Peyer's patch (tissue), 4 donors: ENCODE results near the gene NDRG2. TPM values are rescaled to one million over a fixed set of nuclear protein-coding genes. Genes with fewer than 3 reads are reported as not detected.
"Not testable (repeated sequence)": the region's sequence is repeated elsewhere in the genome, so short reads cannot be mapped to it uniquely, and the experiment has no call there.

Source experiments
- DNase-seq, 3 donors: peaks; one replicate each; pipeline ENCODE4 v3.0.0-alpha.2; 2017 to 2019
- H3K27ac ChIP-seq, 4 donors: fragments of 200-600 bp; sonication (generic); one replicate each; pipeline ENCODE4 v1.5.1; 2016 to 2019
- H3K27me3 ChIP-seq, 2 donors: fragments of 200-600 bp; sonication (generic); one replicate each; pipeline ENCODE4 v1.5.1; 2019
- H3K36me3 ChIP-seq, 3 donors: fragments of 200-600 bp; sonication (generic); one replicate each; pipeline ENCODE4 v1.5.1; 2016 to 2019
- H3K4me1 ChIP-seq, 4 donors: fragments of 200-600 bp; sonication (generic); one replicate each; pipeline ENCODE4 v1.5.1; 2016 to 2019
- H3K4me3 ChIP-seq, 4 donors: fragments of 200-600 bp; sonication (generic); 1 replicate in 3 of 4; 2 replicates in 1 of 4; pipeline ENCODE4 v1.5.1; 2016 to 2019; ENCODE audit warnings: mild to moderate bottlenecking in 1 of 4
- H3K9me3 ChIP-seq, 4 donors: fragments of 200-600 bp; sonication (generic); one replicate each; pipeline ENCODE4 v1.5.1; 2016 to 2019; ENCODE audit warnings: mild to moderate bottlenecking in 1 of 4
- CTCF ChIP-seq, 6 experiments: fragments of 450-650 bp in 4 of 6; fragments of 200-600 bp in 2 of 6; sonication (generic) in 1 of 6; IDR thresholded peaks; one replicate each; pipeline ENCODE4 v1.5.1; 2017 to 2019; ENCODE audit warnings: antibody characterized with exemption in 6 of 6, mild to moderate bottlenecking in 3 of 6, moderate library complexity in 1 of 6
- POLR2A ChIP-seq, 2 donors: fragments of 450-650 bp; IDR thresholded peaks; one replicate each; pipeline ENCODE4 v1.5.1; 2017; ENCODE audit warnings: antibody characterized with exemption in 2 of 2, mild to moderate bottlenecking in 2 of 2, moderate library complexity in 2 of 2
- total RNA-seq, 4 donors: library from RNA; depleted of rRNA; stranded (reverse); fragments of >200 nt; gene quantifications; one replicate each; pipeline ENCODE4 v1.1.0, GENCODE V29; 2016

Gene NDRG2
- total RNA-seq, 4 donors from 2014 or later = 85.6 to 137 (median 127) TPM

- Histone ChIP-seq H3K27ac (peak overlapping the region; percentile 66 to 90 (median 81)), H3K36me3 (peaks cover 0 to 22% (median 0%) of the 10 kb centered on the region in 3 donors), H3K27me3 (no peaks in the 10 kb centered on the region), H3K4me3 (peak overlapping the region; percentile 69 to 98 (median 82)), H3K4me1 (peaks cover 0 to 27% (median 10%) of the 10 kb centered on the region in 4 donors), H3K9me3 (no peaks in the 10 kb centered on the region)
- no peak for DNase-seq
- no peak for TF ChIP-seq POLR2A (IDR thresholded peaks at IDR 0.05)
Observed at GRCh38 chr14:20988717-20989470, 36.0 kb downstream of the NDRG2 start.

- H3K27ac ChIP-seq = no peak overlapping the region
- peaks cover 0 to 22% (median 10%) of the 10 kb centered on the region in 4 donors for H3K4me1 ChIP-seq
- DNase-seq = no peak
- TF ChIP-seq CTCF (IDR thresholded peaks at IDR 0.05) = no peak
- no peak for TF ChIP-seq POLR2A (IDR thresholded peaks at IDR 0.05)
- H3K9me3 ChIP-seq = no peaks in the 10 kb centered on the region
- peaks cover 0 to under 1% (median 0%) of the 10 kb centered on the region in 3 donors for H3K36me3 ChIP-seq
- H3K27me3 ChIP-seq = no peaks in the 10 kb centered on the region
- no peak overlapping the region for H3K4me3 ChIP-seq
Observed at GRCh38 chr14:20986811-20987210, 38.0 kb downstream of the NDRG2 start.

GRCh38 chr14:20985650-20986049 lies 39.2 kb downstream of the NDRG2 start:
- not testable (repeated sequence) for H3K9me3 ChIP-seq, H3K36me3 ChIP-seq, H3K27me3 ChIP-seq, DNase-seq, H3K27ac ChIP-seq, H3K4me3 ChIP-seq
- H3K4me1 ChIP-seq = peaks cover 0 to 10% (median 2%) of the 10 kb centered on the region in 4 donors

DNA sequence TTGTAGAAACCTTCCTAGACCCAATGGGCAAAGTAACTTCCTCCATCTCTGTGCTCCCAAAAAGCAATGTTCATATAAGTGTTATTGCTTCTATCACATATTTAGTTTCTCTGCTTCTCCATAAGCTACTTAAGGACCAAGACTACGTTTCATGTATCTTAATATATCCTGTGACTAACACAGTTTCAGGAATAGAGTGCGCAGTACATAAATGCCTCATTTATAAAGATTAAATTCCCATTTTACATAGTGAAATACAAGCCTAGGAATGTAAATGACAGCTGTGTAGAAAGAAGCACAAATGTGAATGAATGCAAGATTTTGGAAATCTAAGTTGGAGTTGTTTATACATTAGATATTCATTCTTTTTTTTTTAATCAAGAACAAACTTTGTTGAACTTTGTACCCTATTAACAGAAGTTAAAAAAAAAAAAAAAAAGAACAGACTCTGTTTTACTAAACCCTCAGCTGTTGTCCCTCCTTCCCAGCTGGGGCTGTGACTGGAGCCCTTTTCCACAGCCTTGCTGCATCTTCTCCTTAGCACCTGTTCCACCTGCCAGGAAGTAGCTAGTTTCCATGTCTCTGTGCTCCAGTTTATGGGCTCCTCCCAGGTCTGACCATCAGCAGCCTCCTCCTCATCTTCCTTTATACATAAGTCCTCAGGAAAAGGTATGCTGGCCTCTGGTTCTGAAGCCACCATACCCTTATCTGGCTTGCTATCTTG lies 42.1 kb downstream of the NDRG2 start:
- no peaks in the 10 kb centered on the region for H3K27me3 ChIP-seq
- no peak overlapping the region for H3K27ac ChIP-seq
- TF ChIP-seq POLR2A (IDR thresholded peaks at IDR 0.05) (no peak), CTCF (IDR thresholded peaks at IDR 0.05) (no peak)
- H3K9me3 ChIP-seq = no peaks in the 10 kb centered on the region
- no peaks in the 10 kb centered on the region for H3K4me1 ChIP-seq
- H3K4me3 ChIP-seq = no peak overlapping the region
- no peaks in the 10 kb centered on the region for H3K36me3 ChIP-seq
- no peak for DNase-seq

GRCh38 chr14:20980906-20981305 lies 44.0 kb downstream of the NDRG2 start:
- no peak for DNase-seq
- H3K4me3 ChIP-seq = no peak overlapping the region
- H3K27ac ChIP-seq = no peak overlapping the region
- no peaks in the 10 kb centered on the region for H3K36me3 ChIP-seq
- no peaks in the 10 kb centered on the region for H3K27me3 ChIP-seq
- TF ChIP-seq POLR2A (IDR thresholded peaks at IDR 0.05) (no peak), CTCF (IDR thresholded peaks at IDR 0.05) (no peak)
- no peaks in the 10 kb centered on the region for H3K4me1 ChIP-seq
- no peaks in the 10 kb centered on the region for H3K9me3 ChIP-seq

GRCh38 chr14:20978687-20979086 lies 46.2 kb downstream of the NDRG2 start:
- Histone ChIP-seq H3K4me3 (no peak overlapping the region), H3K27me3 (no peaks in the 10 kb centered on the region), H3K27ac (no peak overlapping the region), H3K36me3 (no peaks in the 10 kb centered on the region), H3K4me1 (no peaks in the 10 kb centered on the region), H3K9me3 (no peaks in the 10 kb centered on the region)
- DNase-seq = no peak
- TF ChIP-seq POLR2A (IDR thresholded peaks at IDR 0.05) (no peak), CTCF (IDR thresholded peaks at IDR 0.05) (no peak)
